Measurements from ENCODE around the gene SBF2. TPM values are rescaled to one million over a fixed set of nuclear protein-coding genes. Genes with fewer than 3 reads are reported as not detected.

The SBF2 gene
- total RNA-seq, 4 donors from 2014 or later = 42.3 to 106 (median 45.3) TPM

GRCh38 chr11:10107497-10107896 lies 186.5 kb downstream of the SBF2 start:
- H3K9me3 ChIP-seq = no peaks in the 10 kb centered on the region
- peaks cover 17% of the 10 kb centered on the region for H3K4me1 ChIP-seq
- no peak overlapping the region for H3K4me3 ChIP-seq
- DNase-seq (ENCODE audit: low spot score in 2 of 2) = no peak
- no peaks in the 10 kb centered on the region for H3K36me3 ChIP-seq
- H3K27me3 ChIP-seq = no peaks in the 10 kb centered on the region
- TF ChIP-seq CTCF (IDR thresholded peaks at IDR 0.05) (no peak), POLR2AphosphoS5 (IDR thresholded peaks at IDR 0.05) (no peak), EP300 (IDR thresholded peaks at IDR 0.05) (no peak), POLR2A (IDR thresholded peaks at IDR 0.05) (no peak)
- no peak overlapping the region for H3K27ac ChIP-seq
- WGBS = 53% methylated on average over 2 of the region's 2 CpGs

DNA sequence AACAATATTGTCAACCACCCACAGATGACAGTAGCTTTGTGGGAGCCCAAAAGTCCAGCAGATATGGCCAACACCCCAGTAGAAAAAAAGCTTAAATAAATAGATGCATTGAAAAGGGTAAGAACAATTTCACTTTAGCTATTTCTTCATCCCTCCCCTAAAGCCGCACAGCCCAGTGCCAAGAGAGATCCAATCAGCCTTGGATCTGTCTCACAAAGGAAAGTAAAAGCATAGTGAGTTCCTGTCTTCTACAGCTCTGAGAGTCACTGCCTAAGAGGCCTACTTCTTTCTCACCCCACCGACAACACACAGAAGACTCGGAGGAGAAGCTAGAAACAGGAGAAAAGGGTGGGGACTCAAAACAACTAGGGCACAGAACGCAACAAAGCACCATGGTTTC lies 196.4 kb downstream of the SBF2 start:
- WGBS = 92% methylated on average over 4 of the region's 4 CpGs
- H3K27me3 ChIP-seq = no peaks in the 10 kb centered on the region
- peaks cover 7% of the 10 kb centered on the region for H3K36me3 ChIP-seq
- H3K4me1 ChIP-seq = no peaks in the 10 kb centered on the region
- no peak for DNase-seq (ENCODE audit: low spot score in 2 of 2)
- no peak overlapping the region for H3K4me3 ChIP-seq
- H3K9me3 ChIP-seq = peaks cover 7% of the 10 kb centered on the region
- no peak for TF ChIP-seq POLR2AphosphoS5 (IDR thresholded peaks at IDR 0.05)
- TF ChIP-seq CTCF (IDR thresholded peaks at IDR 0.05) = no peak
- no peak for TF ChIP-seq POLR2A (IDR thresholded peaks at IDR 0.05)
- no peak for TF ChIP-seq EP300 (IDR thresholded peaks at IDR 0.05)
- H3K27ac ChIP-seq = no peak overlapping the region

- no peaks in the 10 kb centered on the region for H3K4me1 ChIP-seq
- H3K36me3 ChIP-seq = peaks cover 7% of the 10 kb centered on the region
- no peak overlapping the region for H3K4me3 ChIP-seq
- no peaks in the 10 kb centered on the region for H3K27me3 ChIP-seq
- H3K9me3 ChIP-seq = peaks cover 7% of the 10 kb centered on the region
- 92% methylated on average over 5 of the region's 5 CpGs for WGBS
- TF ChIP-seq POLR2A (IDR thresholded peaks at IDR 0.05) (no peak), CTCF (IDR thresholded peaks at IDR 0.05) (no peak), EP300 (IDR thresholded peaks at IDR 0.05) (no peak), POLR2AphosphoS5 (IDR thresholded peaks at IDR 0.05) (no peak)
- no peak overlapping the region for H3K27ac ChIP-seq
- no peak for DNase-seq (ENCODE audit: low spot score in 2 of 2)
Observed at GRCh38 chr11:10096987-10097386, 197.0 kb downstream of the SBF2 start.

DNA sequence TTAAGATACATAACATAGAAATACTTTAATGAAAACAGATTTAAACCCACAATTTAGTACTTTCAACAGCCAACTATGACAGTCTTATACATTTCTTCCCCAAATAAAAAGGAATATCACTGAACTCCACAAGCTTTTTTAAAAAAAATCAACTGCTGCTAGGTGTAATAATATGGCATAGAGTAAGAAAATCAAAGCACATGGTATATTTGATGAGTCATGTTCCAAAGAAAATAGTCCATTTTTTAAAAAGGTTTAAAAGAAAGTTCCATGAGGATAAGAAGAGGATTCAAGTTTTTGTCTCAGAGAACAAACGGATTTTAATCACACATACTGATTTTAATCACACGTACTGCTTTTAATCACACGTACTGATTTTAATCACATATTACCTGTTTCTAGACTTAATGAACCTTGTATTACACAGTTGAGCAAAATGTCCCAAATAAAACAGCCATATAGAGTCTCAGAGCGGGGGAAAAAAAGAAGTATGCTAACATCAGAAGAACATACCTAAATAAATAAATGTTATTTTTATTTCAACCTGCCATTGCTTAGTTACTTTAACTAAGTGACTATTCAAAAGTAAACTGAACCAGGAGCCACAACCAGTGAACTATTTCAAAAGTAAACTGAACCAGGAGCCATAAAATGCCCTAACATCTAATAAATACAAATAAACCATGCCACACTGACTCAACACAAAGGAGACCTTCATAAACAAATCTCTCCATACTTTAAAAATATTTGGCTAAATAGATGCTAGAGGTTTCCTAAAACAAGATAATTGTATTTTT lies 198.4 kb downstream of the SBF2 start:
- Histone ChIP-seq H3K4me3 (no peak overlapping the region), H3K27ac (no peak overlapping the region), H3K9me3 (peaks cover 7% of the 10 kb centered on the region), H3K27me3 (no peaks in the 10 kb centered on the region), H3K36me3 (peaks cover 4% of the 10 kb centered on the region), H3K4me1 (no peaks in the 10 kb centered on the region)
- DNase-seq (ENCODE audit: low spot score in 2 of 2) = no peak
- no peak for TF ChIP-seq POLR2AphosphoS5 (IDR thresholded peaks at IDR 0.05)
- TF ChIP-seq EP300 (IDR thresholded peaks at IDR 0.05) = no peak
- TF ChIP-seq POLR2A (IDR thresholded peaks at IDR 0.05) = no peak
- no peak for TF ChIP-seq CTCF (IDR thresholded peaks at IDR 0.05)
- WGBS = 84% methylated on average over 4 of the region's 4 CpGs

- 94% methylated on average over 5 of the region's 5 CpGs for WGBS
- H3K4me3 ChIP-seq = no peak overlapping the region
- no peak for DNase-seq (ENCODE audit: low spot score in 2 of 2)
- H3K4me1 ChIP-seq = peaks cover 10% of the 10 kb centered on the region
- no peak overlapping the region for H3K27ac ChIP-seq
- H3K36me3 ChIP-seq = no peaks in the 10 kb centered on the region
- H3K27me3 ChIP-seq = no peaks in the 10 kb centered on the region
- TF ChIP-seq EP300 (IDR thresholded peaks at IDR 0.05) (no peak), POLR2AphosphoS5 (IDR thresholded peaks at IDR 0.05) (no peak), CTCF (IDR thresholded peaks at IDR 0.05) (no peak), POLR2A (IDR thresholded peaks at IDR 0.05) (no peak)
- H3K9me3 ChIP-seq = no peaks in the 10 kb centered on the region
Observed at GRCh38 chr11:10092426-10092825, 201.6 kb downstream of the SBF2 start.
